H1 (cell line): Measurements from ENCODE around the gene XDH. TPM values are rescaled to one million over a fixed set of nuclear protein-coding genes. Genes with fewer than 3 reads are reported as not detected.

Experiments used
- CTCF ChIA-PET: fragments of 300-600 bp; sonication (Branson Sonifier 250); formaldehyde crosslinking; loops from one replicate; lab custom pipeline; 2021; ENCODE audit not compliant: partially characterized antibody; lab: Charles Lee
- POLR2A ChIA-PET: fragments of 300-600 bp; sonication (Branson Sonifier 250); formaldehyde crosslinking; loops from one replicate; lab custom pipeline; 2021; ENCODE audit warnings: inconsistent platforms; ENCODE audit not compliant: partially characterized antibody; lab: Charles Lee
- DNase-seq, 2 experiments: peaks; one replicate each; pipeline versions ENCODE4 v3.0.0 to v3.0.0-alpha.2; 2010 to 2022; ENCODE audit warnings: low spot score in 2 of 2, low read depth in 1 of 2, mixed read lengths in 1 of 2
- FAIRE-seq: peaks from 2 replicates; lab custom pipeline; 2011; peaks lifted over from hg19 to GRCh38; lab: Jason Lieb, UNC
- H2AFZ ChIP-seq: 2 replicates; pipeline ENCODE4 v1.8.1; 2012; ENCODE audit warnings: low read length, inconsistent platforms
- H2AK5ac ChIP-seq: 2 replicates; pipeline ENCODE4 v1.6.1; 2013; ENCODE audit warnings: low read depth, low read length
- H2BK120ac ChIP-seq: replicated peaks from 2 replicates; pipeline ENCODE3; 2013; ENCODE audit warnings: low read depth, low read length, inconsistent platforms
- H2BK12ac ChIP-seq: 2 replicates; pipeline ENCODE4 v1.6.1; 2013; ENCODE audit warnings: low read depth, low read length
- H2BK15ac ChIP-seq: 2 replicates; pipeline ENCODE4 v1.6.1; 2013; ENCODE audit warnings: low read length
- H2BK20ac ChIP-seq: 2 replicates; pipeline ENCODE4 v1.6.1; 2013; ENCODE audit warnings: low read length
- H2BK5ac ChIP-seq: 2 replicates; pipeline ENCODE4 v1.6.1; 2013; ENCODE audit warnings: low read depth, low read length
- H3K14ac ChIP-seq: 2 replicates; pipeline ENCODE4 v1.6.1; 2013; ENCODE audit warnings: inconsistent platforms; ENCODE audit not compliant: insufficient read length
- H3K18ac ChIP-seq: 2 replicates; pipeline ENCODE4 v1.6.1; 2013; ENCODE audit warnings: low read length; ENCODE audit errors: extremely low read depth
- H3K23ac ChIP-seq: 2 replicates; pipeline ENCODE4 v1.6.1; 2013; ENCODE audit warnings: inconsistent platforms; ENCODE audit not compliant: insufficient read length
- H3K23me2 ChIP-seq: 2 replicates; pipeline ENCODE4 v1.6.1; 2013; ENCODE audit warnings: low read depth, low read length
- H3K27ac ChIP-seq: 2 replicates; pipeline ENCODE4 v1.6.1; 2011; ENCODE audit warnings: low read depth, low read length, inconsistent platforms
- H3K27me3 ChIP-seq, 4 experiments: replicated peaks in 1 of 4; 1 replicate in 1 of 4; 2 replicates in 3 of 4; pipeline versions ENCODE4 v1.6.1 to v1.8.1; 2011 to 2013; ENCODE audit warnings: low read length in 3 of 4, mild to moderate bottlenecking in 3 of 4, inconsistent platforms in 2 of 4, mixed read lengths in 2 of 4, moderate library complexity in 1 of 4; ENCODE audit not compliant: control insufficient read depth in 3 of 4, insufficient read depth in 3 of 4; ENCODE audit errors: extremely low read depth in 1 of 4
- H3K36me3 ChIP-seq, 4 experiments: 2 replicates each; pipeline versions ENCODE4 v1.6.1 to v1.8.1; 2011 to 2013; ENCODE audit warnings: mild to moderate bottlenecking in 4 of 4, low read length in 3 of 4, moderate library complexity in 2 of 4, control low read depth in 1 of 4, inconsistent platforms in 1 of 4; ENCODE audit not compliant: insufficient read depth in 4 of 4, control insufficient read depth in 2 of 4
- H3K4ac ChIP-seq: replicated peaks from 2 replicates; pipeline ENCODE3; 2013; ENCODE audit warnings: low read length, low read depth, mixed read lengths, inconsistent platforms; ENCODE audit not compliant: insufficient read length
- H3K4me1 ChIP-seq, 4 experiments: replicated peaks in 1 of 4; 1 replicate in 1 of 4; 2 replicates in 3 of 4; pipeline versions ENCODE4 v1.6.1 to v1.8.1; 2011 to 2013; ENCODE audit warnings: low read length in 3 of 4, inconsistent platforms in 2 of 4, mixed read lengths in 1 of 4; ENCODE audit not compliant: insufficient read depth in 4 of 4, control insufficient read depth in 3 of 4
- H3K4me2 ChIP-seq, 2 experiments: 2 replicates each; pipeline versions ENCODE4 v1.6.1 to v1.8.1; 2011 to 2013; ENCODE audit warnings: low read depth in 2 of 2, low read length in 2 of 2, control low read depth in 1 of 2, inconsistent platforms in 1 of 2, mild to moderate bottlenecking in 1 of 2; ENCODE audit not compliant: insufficient read depth in 1 of 2
- H3K4me3 ChIP-seq, 4 experiments: fragments of 200-600, 300-600 bp in 1 of 4; sonication (generic), shearing (Covaris generic), sonication (Bioruptor Twin) in 1 of 4; 2 replicates each; pipeline versions ENCODE4 v1.5.1 to v1.8.1; 2011 to 2016; ENCODE audit warnings: low read length in 4 of 4, low read depth in 3 of 4, control low read depth in 2 of 4, inconsistent platforms in 2 of 4, mild to moderate bottlenecking in 2 of 4, mixed read lengths in 1 of 4, moderate library complexity in 1 of 4; ENCODE audit not compliant: insufficient read depth in 2 of 4; ENCODE audit errors: extremely low read depth in 1 of 4
- H3K56ac ChIP-seq: replicated peaks from 2 replicates; pipeline ENCODE3; 2013; ENCODE audit warnings: low read depth, mild to moderate bottlenecking, mixed read lengths, low read length, inconsistent platforms; ENCODE audit not compliant: insufficient read length
- H3K79me1 ChIP-seq: 2 replicates; pipeline ENCODE4 v1.6.1; 2013; ENCODE audit warnings: low read depth, low read length, control low read depth
- H3K79me2 ChIP-seq, 2 experiments: 2 replicates each; pipeline versions ENCODE4 v1.6.1 to v1.8.1; 2012 to 2013; ENCODE audit warnings: low read length in 2 of 2, mild to moderate bottlenecking in 2 of 2, inconsistent platforms in 1 of 2; ENCODE audit not compliant: insufficient read depth in 2 of 2, control insufficient read depth in 1 of 2
- H3K9ac ChIP-seq, 4 experiments: replicated peaks in 1 of 4; 1 replicate in 1 of 4; 2 replicates in 3 of 4; pipeline versions ENCODE4 v1.6.1 to v1.8.1; 2011 to 2013; ENCODE audit warnings: low read depth in 3 of 4, low read length in 3 of 4, control low read depth in 2 of 4, mild to moderate bottlenecking in 2 of 4, moderate library complexity in 2 of 4, inconsistent platforms in 1 of 4; ENCODE audit errors: extremely low read depth in 1 of 4
- H3K9me3 ChIP-seq, 2 experiments: 2 replicates each; pipeline versions ENCODE4 v1.6.1 to v1.8.1; 2012 to 2013; ENCODE audit warnings: mild to moderate bottlenecking in 2 of 2, moderate library complexity in 2 of 2, control low read depth in 1 of 2, inconsistent platforms in 1 of 2, low read depth in 1 of 2, low read length in 1 of 2, mixed read lengths in 1 of 2; ENCODE audit not compliant: insufficient read depth in 2 of 2
- H4K20me1 ChIP-seq, 2 experiments: replicated peaks in 1 of 2; 2 replicates each; pipeline versions ENCODE3 to v1.8.1; 2011 to 2013; ENCODE audit warnings: inconsistent platforms in 2 of 2, low read length in 2 of 2, mild to moderate bottlenecking in 1 of 2; ENCODE audit not compliant: insufficient read depth in 2 of 2, control insufficient read depth in 1 of 2
- H4K5ac ChIP-seq: 2 replicates; pipeline ENCODE4 v1.6.1; 2013; ENCODE audit warnings: low read length, low read depth, mixed read lengths, inconsistent platforms; ENCODE audit not compliant: insufficient read length
- H4K8ac ChIP-seq: 2 replicates; pipeline ENCODE4 v1.8.0; 2013; ENCODE audit warnings: mild to moderate bottlenecking, moderate library complexity, low read length, inconsistent platforms; ENCODE audit not compliant: insufficient read depth; ENCODE audit errors: extremely low read depth
- H4K91ac ChIP-seq: replicated peaks from 2 replicates; pipeline ENCODE3; 2013; ENCODE audit warnings: low read length, mixed read lengths, inconsistent platforms; ENCODE audit not compliant: insufficient read length
- ATF2 ChIP-seq: IDR thresholded peaks from 2 replicates; pipeline ENCODE4 v1.6.1; 2012; ENCODE audit warnings: low read length, inconsistent platforms
- BCL11A ChIP-seq, 2 experiments: IDR thresholded peaks; one replicate each; pipeline ENCODE4 v1.6.1; 2011; ENCODE audit warnings: low read depth in 2 of 2, low read length in 2 of 2, mild to moderate bottlenecking in 2 of 2
- JUN ChIP-seq: IDR thresholded peaks from 2 replicates; pipeline ENCODE4 v1.6.1; 2011; ENCODE audit warnings: low read depth, mild to moderate bottlenecking, improper control_type of control experiment, low read length
- MAX ChIP-seq: IDR thresholded peaks from 2 replicates; pipeline ENCODE4 v1.6.1; 2012; ENCODE audit warnings: inconsistent platforms
- RAD21 ChIP-seq, 2 experiments: IDR thresholded peaks in 1 of 2; conservative IDR thresholded peaks in 1 of 2; 2 replicates each; pipeline ENCODE4 v1.6.1; 2011; ENCODE audit warnings: low read depth in 2 of 2, low read length in 2 of 2, improper control_type of control experiment in 1 of 2, inconsistent platforms in 1 of 2, mild to moderate bottlenecking in 1 of 2, moderate library complexity in 1 of 2
- RBBP5 ChIP-seq: IDR thresholded peaks from 2 replicates; pipeline ENCODE4 v1.7.1; 2012; ENCODE audit warnings: low read depth, mild to moderate bottlenecking, inconsistent platforms, low read length, moderate library complexity, borderline replicate concordance
- RNF2 ChIP-seq: fragments of 200-900, 300-1000 bp; sonication (generic); IDR thresholded peaks from 2 replicates; pipeline ENCODE4 v1.7.1; 2016; ENCODE audit warnings: borderline replicate concordance, low read depth, mild to moderate bottlenecking, antibody characterized with exemption, low read length; ENCODE audit not compliant: poor library complexity, severe bottlenecking; ENCODE audit errors: missing control alignments
- TCF12 ChIP-seq: IDR thresholded peaks from 2 replicates; pipeline ENCODE4 v1.6.1; 2011; ENCODE audit warnings: low read depth, mild to moderate bottlenecking, low read length
- YY1 ChIP-seq: IDR thresholded peaks from 2 replicates; pipeline ENCODE4 v1.6.1; 2011; ENCODE audit warnings: low read depth, mild to moderate bottlenecking, low read length
- polyA plus RNA-seq, 7 experiments: library from polyadenylated mRNA; depleted of rRNA in 3 of 7; stranded (reverse) in 5 of 7; unstranded in 2 of 7; fragments of >200 nt in 5 of 7; fragments of 200-250 nt in 2 of 7; gene quantifications; 1 replicate in 5 of 7; 2 replicates in 1 of 7; 4 replicates in 1 of 7; pipeline versions ENCODE4 v1.2.1 to v1.2.3, GENCODE V29; 2011 to 2013; ENCODE audit warnings: missing spikeins in 2 of 7, mixed read lengths in 2 of 7
- total RNA-seq: library from RNA; stranded (reverse); fragmentation: NEBNext Ultra II Directional; extraction: Animal tissue kit (Norgen Biotek cat#: 25700); gene quantifications from 2 replicates; pipeline ENCODE4 v1.2.1, GENCODE V29; 2021

XDH gene
- total and polyA plus RNA-seq, 2 of the 8 experiments (the other 6 are each of a cell fraction or from before 2014, with no cell fraction given) = 0.68 to 1.2 TPM

- Histone ChIP-seq H4K91ac (no peak overlapping the region), H3K56ac (no peak overlapping the region), H3K79me2 (no peaks in the 10 kb centered on the region), H3K23ac (no peak overlapping the region), H2BK20ac (no peak overlapping the region), H3K4me2 (no peak overlapping the region), H4K5ac (no peak overlapping the region), H3K27me3 (no peaks in the 10 kb centered on the region), H3K36me3 (no peaks in the 10 kb centered on the region), H2BK12ac (no peak overlapping the region), H3K23me2 (no peaks in the 10 kb centered on the region), H2BK15ac (no peak overlapping the region), H4K20me1 (no peaks in the 10 kb centered on the region), H3K9ac (no peak overlapping the region), H3K4ac (no peak overlapping the region), H2BK5ac (no peak overlapping the region), H2AK5ac (no peak overlapping the region), H4K8ac (no peak overlapping the region), H3K79me1 (no peaks in the 10 kb centered on the region), H3K9me3 (peaks cover 29 to 57% of the 10 kb centered on the region in 2 experiments; a peak in 3 of 4 replicates), H3K4me3 (no peak overlapping the region), H2BK120ac (no peak overlapping the region), H3K14ac (no peak overlapping the region), H3K27ac (no peak overlapping the region), H3K4me1 (no peaks in the 10 kb centered on the region), H3K18ac (no peak overlapping the region), H2AFZ (no peak overlapping the region)
- no peak for TF ChIP-seq RNF2
- no peak for TF ChIP-seq ATF2
- TF ChIP-seq RAD21 (IDR thresholded peaks at IDR 0.05 in 1 of 2, conservative IDR thresholded peaks at IDR 0.05 in 1 of 2; ENCODE audit: low read depth in 2 of 2, low read length in 2 of 2) = no peak
- no peak for TF ChIP-seq YY1
- no peak for TF ChIP-seq MAX
- no peak for TF ChIP-seq RBBP5
- no peak for TF ChIP-seq JUN
- TF ChIP-seq BCL11A (IDR thresholded peaks at IDR 0.05; ENCODE audit: low read depth in 2 of 2, low read length in 2 of 2) = no peak
- TF ChIP-seq TCF12 = no peak
- ChIA-PET CTCF (interaction anchor here (0.9 to 1.8 kb wide), 7 partner anchors 14 to 301 kb away, joined by 3 to 4 read pairs (median 3); no protein-coding TSS in a partner anchor), POLR2A (no interaction called here)
- DNase-seq (no peak), FAIRE-seq (no peak)
Measured at GRCh38 chr2:31429040-31429439, 14.5 kb upstream of the XDH start.
